GM10266 (cell line): Measurements from ENCODE around the gene CDC25C.

Experiments
- DNase-seq: peaks from one replicate; pipeline ENCODE4 v3.0.0; 2012; ENCODE audit errors: extremely low spot score
- CTCF ChIP-seq: IDR thresholded peaks from 2 replicates; pipeline ENCODE4 v1.5.1; 2012; ENCODE audit warnings: mild to moderate bottlenecking, low read depth; ENCODE audit not compliant: control insufficient read depth, insufficient read depth; ENCODE audit errors: missing control alignments

Gene CDC25C

GRCh38 chr5:138241688-138242571 lies 89.7 kb downstream of the CDC25C start:
- DNase-seq = no peak
- no peak for TF ChIP-seq CTCF

- DNase-seq = no peak
- no peak for TF ChIP-seq CTCF
These were observed 90.8 kb downstream of the CDC25C start for GRCh38 chr5:138240650-138241385.

GRCh38 chr5:138238034-138238433 lies 93.6 kb downstream of the CDC25C start:
- TF ChIP-seq CTCF = no peak
- no peak for DNase-seq
